HPDE6-E6E7 (cell line): ENCODE data around the gene EXOC6B.

Source experiments
- DNase-seq: peaks from one replicate; pipeline ENCODE4 v3.0.0; 2011; ENCODE audit warnings: missing footprints; ENCODE audit errors: extremely low spot score

Gene EXOC6B

DNA sequence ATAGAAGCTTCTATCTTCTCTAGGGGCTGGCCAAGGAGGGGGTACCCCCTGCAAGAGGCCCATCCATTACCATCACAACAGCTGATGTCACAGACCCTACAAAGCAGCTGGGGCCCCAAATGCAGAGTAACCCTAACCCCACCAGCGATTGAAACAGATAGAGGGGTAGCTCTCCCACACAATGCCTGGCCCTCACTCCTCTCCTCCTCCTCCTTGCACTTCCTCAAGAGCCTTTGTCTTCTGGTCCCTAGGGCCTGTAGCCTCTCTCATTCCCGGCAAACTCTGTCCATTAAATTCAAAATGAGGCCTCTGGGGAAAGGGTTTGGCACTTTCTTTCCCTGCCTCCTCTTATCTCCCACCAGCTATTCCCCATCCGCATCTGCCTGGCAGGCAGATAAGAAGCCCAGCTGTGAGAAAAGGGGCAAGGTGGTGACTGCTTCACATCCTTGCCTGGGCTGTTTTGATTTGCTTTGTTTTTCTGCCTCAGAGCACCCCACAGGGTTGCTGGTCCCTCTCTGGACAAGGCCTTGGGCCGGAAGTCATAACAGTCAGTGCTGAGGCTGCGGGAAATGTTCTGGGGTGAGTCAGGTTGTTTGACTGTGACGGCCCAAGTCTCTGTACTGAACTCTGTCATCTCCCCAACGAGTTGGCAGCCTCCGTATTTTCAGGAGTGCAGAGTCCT is 652.1 kb downstream of the EXOC6B start:
- no peak for DNase-seq

DNA sequence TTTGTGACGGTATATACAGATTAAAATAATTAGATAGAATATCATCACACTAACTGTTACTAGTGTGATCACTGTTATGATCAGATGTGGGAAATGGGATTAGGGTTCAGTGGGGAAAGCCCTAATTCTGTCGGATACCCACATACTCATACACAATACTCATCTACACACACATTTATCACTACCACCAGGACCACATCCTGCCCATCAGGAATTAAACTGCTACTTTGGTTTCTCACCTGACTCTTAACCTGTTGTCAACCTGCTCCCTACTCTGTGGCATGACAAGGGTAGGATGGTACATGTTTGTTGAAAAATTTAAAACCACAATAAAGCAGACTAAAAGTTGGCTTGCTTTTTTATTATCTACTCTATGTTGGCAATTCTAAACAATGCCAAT is 653.4 kb downstream of the EXOC6B start:
- no peak for DNase-seq

- DNase-seq, result no peak
Observed at GRCh38 chr2:72166279-72166678, 659.6 kb downstream of the EXOC6B start.

DNA sequence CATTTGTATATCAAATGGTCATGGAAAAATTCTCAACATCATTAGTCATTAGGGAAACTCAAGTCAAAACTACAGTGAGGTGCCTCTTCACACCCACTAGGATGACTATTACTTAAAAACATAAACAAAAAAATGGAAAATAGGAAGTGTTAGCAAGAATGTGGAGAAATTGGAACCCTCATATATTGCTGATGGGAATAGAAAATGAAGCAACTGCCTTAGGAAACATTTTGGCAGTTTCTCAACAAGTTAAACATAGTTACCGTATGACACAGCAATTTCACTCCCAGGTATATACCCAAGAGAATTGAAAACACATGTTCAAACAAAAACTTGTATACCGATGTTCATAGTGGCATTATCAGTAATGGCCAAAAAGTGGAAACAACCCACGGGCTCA is 660.0 kb downstream of the EXOC6B start:
- no peak for DNase-seq

- no peak for DNase-seq
Observed at GRCh38 chr2:72162574-72162973, 663.3 kb downstream of the EXOC6B start.

DNA sequence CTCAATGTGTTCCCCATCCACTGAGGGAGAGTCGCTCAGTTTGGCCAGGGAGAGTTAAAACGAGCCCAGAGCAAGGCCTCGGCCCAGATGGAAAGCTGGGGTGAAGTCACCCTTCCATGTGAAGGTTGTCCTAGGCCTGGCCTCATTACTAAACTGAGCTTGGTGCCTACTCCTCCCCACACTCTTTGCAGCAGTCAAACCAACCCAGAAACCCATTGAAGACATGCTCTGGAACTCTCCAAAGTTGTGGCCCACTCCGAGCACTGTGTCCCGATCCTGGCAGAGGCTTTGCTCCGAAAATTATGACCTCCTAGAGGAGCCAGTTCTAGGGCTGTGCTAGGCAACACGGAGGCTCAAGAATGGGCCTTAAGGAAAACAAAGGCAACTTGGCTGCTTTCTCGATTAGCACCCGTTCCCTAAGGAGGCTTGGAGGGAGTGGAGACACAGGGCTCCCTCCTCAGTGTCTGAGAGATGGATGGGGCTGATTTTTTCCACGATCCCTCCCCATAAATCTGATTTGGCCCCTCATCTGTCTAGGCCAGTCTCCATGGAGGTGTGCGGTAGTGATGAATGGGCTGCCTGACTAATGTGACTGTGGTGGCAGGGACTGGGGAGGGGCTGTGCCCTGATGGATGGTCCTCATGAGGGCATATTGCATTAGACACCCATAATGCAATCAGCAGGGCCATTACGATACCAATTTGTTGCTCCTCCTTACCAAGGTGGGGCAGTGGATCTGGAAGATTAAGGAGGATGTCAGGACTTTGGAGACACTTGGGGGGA is 666.4 kb downstream of the EXOC6B start:
- no peak for DNase-seq

GRCh38 chr2:72157871-72158771 is 667.7 kb downstream of the EXOC6B start:
- no peak for DNase-seq

DNA sequence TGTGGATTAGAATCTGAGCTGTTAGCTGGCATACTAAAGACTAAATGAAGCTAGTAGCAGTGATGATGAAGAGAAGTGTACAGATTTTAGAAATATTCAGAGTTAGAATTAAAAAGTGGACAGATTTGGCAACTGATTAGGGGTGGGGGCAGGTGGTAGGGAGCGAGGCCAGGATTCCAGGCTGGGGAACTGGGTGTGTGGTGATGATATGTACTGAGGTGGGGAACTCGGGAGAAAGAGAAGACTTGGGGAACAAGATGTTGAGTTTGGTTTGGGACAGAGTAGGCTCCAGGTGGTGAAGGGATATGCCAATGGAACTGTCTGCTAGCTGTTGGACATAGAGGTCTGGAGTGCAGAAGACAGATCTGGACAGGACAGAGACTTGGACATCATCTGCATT is 669.0 kb downstream of the EXOC6B start:
- no peak for DNase-seq

GRCh38 chr2:72155737-72156136 is 670.1 kb downstream of the EXOC6B start:
- no peak for DNase-seq

GRCh38 chr2:72155151-72155550 is 670.7 kb downstream of the EXOC6B start:
- no peak for DNase-seq

DNA sequence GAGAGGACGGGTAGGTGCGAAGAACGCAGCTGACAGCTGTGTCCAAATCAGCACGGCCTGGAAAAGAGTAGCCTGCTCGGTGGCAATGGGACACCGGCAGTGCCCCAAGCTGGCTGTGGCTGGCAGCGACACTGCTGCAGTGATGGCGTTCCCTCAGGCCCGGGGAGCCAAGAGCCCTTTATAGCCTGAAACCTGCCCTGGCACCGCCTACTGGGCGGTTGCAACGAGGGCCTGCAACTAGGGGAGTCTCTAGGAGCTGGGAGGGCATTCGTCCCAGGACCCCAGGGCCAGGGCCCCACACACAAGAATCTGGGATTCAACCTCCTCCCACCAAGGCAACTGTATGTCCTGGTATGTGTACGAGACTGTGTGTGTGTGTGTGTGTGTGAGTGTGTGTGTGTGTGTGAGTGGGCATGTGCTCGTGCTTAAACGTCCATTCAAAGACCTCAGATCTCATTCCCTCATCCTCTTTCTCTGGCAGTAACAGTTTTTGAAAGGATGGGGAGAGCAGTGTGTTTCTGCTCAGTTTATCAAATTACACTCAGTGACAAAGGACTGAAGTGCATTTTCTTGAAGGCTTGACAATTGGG is 671.4 kb downstream of the EXOC6B start:
- no peak for DNase-seq

DNA sequence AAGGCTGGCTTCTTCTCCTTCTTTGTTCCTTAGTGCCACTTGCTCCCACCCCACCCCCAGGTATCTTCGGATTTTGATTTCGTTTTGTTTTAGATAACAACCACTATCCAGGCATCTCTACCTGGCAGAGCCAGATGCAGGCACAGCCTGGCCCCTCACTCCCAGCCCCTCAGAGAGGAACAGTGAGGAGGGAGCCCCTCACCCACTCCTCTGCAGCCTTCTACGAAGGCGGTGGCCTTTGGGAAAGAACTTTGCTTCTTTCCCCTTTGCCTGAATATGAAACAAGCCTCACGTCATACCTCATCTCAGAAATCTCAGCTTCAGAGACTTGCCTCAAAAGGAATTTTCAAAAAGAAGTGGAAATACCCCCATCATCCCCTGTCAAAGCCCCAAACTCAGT is 671.9 kb downstream of the EXOC6B start:
- no peak for DNase-seq

DNA sequence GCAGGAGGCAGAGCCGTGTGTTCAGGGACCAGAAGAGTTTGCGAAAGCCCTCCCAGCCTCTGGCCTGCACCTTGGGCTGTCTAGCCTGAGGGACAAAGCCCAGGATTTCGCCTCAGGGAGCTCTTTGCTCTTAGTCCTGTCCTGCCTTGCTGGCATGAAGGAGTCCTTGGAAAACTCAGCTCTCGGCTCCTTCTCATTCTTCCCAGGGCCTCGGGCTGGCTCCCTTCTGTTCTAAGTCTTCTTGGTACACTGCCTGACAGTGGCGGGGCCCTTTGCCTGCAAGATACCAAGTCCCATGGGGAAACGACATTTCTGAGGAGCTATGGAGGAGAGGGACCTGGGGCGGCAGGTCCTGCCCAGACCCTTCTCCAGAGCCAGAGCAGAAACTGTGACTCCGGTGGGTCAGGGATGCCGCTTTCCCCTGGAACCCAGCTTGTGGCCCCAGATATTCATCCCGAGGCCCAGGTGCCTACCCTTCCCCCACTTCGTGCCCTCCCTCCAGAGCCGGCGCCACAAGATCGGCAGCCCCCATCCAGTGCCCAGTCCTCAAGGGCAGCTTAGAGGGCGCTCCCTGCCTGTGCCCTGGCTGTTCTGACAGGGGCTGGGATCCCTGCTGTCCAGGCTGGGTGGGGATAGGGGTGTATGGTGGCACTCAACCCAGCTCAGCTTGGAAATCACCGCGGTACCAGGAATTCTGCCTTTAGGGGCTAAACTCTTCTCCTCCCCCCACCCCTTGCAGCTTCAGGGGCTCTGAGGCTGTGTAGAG is 672.6 kb downstream of the EXOC6B start:
- DNase-seq, result no peak

GRCh38 chr2:72150861-72151356 is 674.9 kb downstream of the EXOC6B start:
- no peak for DNase-seq

GRCh38 chr2:72150157-72150860 is 675.5 kb downstream of the EXOC6B start:
- DNase-seq, result peak; percentile 67

DNA sequence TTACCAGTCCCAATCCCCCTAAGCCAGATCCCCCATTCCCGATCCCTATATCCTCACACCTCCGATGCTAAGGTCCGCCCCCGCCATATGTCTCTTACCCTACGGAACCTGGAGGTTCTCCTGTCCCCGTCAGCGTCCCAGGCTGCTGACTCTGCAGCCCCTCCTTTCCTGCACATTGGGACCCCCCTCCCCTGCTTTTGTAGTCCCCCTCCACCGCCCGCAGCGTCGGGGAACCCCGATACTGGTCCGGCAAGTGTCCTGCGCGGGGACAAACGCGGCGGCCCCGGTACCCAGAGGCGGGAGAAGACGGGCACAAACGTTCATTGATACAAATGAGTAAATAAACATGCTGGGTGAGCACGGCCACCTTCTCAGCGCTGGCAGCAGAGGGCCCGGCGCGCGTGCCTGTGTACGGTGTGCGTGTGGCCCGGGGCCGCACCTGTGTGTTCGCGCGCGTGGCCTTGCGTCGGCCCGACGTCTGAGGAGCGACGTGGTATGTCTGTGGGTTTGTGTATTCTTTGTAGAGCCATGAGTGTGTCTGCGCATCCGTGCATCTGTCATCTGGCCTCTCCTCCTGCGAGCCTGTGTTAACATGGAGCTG is 676.2 kb downstream of the EXOC6B start:
- no peak for DNase-seq

- no peak for DNase-seq
Observed at GRCh38 chr2:72148837-72149555, 676.8 kb downstream of the EXOC6B start.

DNA sequence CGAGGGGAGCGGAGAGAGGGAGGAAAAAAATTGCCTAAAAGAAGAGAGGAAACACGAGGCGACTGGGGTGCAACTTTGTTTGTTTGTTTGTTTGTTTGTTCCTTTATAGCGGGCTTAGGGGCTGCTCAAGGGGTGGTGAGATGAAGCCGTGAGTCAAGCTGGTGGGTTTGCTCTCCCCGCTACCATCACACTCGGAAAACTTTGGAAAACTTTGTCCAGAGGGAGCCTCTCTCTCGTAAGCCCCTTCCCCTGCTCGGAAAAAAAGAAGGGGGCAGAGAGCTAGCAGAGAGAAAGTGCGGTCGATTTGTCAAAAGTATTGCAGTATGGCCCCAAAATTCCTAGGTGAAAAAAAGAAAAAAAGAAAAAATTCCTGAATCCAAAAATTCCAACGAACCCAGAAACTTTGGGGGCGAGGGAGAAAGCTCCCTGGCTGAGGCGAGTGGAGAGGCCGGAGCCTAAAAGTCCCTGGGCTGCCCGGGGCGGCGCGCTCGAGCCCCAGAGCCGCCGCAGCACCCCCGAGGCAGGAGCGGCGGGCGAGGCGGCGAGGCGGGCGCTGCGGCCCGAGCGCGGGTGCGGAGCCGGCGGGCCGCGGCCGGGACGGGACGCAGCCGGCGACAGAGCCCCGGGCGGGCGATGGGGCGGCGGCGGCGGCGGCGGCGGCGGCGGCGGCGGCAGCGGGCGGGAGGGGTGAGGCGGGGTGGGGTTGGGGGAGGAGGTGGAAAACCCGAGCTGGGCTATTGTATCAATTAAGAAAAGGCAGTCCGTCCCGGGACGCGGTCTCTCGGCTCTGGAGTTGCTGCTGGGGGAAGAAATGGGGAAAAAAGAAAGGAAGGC is 677.6 kb downstream of the EXOC6B start:
- DNase-seq, result no peak
